Neural cell (in vitro differentiated cells): ENCODE measurements around the gene TEN1.
A peak's percentile ranks its signal among the peaks of the same experiment; 100 is the strongest.

Source experiments
- POLR2AphosphoS5 ChIP-seq: IDR thresholded peaks from 2 replicates; pipeline ENCODE4 v1.6.1; 2012
- SMC3 ChIP-seq: fragments of 450-650 bp; conservative IDR thresholded peaks from 2 replicates; pipeline ENCODE4 v1.6.1; 2014; ENCODE audit warnings: antibody characterized with exemption, mild to moderate bottlenecking, moderate library complexity; ENCODE audit not compliant: poor library complexity
- TF ChIP-seq, protein P1 (sequence below): fragments of 450-650 bp; IDR thresholded peaks from 2 replicates; pipeline ENCODE4 v1.5.1; 2014; ENCODE audit warnings: antibody characterized with exemption, mild to moderate bottlenecking, moderate library complexity; ENCODE audit not compliant: poor library complexity, severe bottlenecking

DNA sequence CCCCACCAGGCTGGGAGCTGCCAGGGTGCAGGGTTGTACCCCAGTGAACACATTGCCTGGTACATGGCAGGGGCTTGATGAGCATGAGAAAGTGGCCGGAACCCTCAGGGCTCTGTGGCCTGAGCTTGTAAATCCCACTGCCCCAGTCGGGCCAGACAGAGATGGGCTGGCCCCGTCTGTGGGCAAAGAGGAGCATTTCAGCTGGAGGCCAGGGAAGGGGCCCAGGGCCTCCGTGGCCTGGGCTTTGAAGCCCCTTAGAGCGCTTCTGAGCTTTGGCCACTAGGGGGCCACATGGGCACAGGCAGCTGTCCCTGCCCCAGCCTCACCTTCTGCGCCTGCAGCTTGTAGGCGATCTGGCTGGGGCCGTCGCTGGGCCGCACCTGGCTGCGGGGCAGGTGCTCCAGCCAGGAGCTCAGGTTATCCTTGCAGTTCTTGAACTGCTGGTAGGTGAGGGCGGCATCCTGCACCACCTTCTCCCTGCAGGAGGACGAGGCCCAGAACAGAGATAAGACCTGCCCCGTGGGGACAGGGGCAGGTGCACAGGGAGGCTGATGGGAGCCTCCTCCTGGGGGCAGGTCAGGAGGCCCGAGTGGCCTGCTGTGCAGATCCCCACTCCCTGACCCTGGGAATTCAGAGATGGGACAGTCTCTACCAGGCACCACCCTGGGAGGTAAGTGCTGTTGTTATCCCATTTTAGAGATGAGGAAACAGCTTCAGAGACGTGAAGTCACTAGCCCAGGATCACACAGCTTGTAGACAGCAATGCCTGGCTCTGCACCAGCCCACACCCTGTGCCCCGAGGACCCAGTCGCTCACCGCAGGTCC lies 35.3 kb downstream of the TEN1 start:
- TF ChIP-seq, protein P1, sequence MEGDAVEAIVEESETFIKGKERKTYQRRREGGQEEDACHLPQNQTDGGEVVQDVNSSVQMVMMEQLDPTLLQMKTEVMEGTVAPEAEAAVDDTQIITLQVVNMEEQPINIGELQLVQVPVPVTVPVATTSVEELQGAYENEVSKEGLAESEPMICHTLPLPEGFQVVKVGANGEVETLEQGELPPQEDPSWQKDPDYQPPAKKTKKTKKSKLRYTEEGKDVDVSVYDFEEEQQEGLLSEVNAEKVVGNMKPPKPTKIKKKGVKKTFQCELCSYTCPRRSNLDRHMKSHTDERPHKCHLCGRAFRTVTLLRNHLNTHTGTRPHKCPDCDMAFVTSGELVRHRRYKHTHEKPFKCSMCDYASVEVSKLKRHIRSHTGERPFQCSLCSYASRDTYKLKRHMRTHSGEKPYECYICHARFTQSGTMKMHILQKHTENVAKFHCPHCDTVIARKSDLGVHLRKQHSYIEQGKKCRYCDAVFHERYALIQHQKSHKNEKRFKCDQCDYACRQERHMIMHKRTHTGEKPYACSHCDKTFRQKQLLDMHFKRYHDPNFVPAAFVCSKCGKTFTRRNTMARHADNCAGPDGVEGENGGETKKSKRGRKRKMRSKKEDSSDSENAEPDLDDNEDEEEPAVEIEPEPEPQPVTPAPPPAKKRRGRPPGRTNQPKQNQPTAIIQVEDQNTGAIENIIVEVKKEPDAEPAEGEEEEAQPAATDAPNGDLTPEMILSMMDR = peak; percentile 95
- TF ChIP-seq SMC3 = peak; percentile 85
- TF ChIP-seq POLR2AphosphoS5 = no peak
